DOHH2 (cell line): Measurements from ENCODE around the gene BATF.

Experiments
- H3F3A ChIP-seq: fragments of 200-600 bp; sonication (generic), shearing (Covaris generic); 2 replicates; pipeline ENCODE4 v1.6.0; 2016; ENCODE audit warnings: antibody characterized with exemption, mild to moderate bottlenecking; ENCODE audit not compliant: control insufficient read depth, insufficient read depth
- H3K27ac ChIP-seq: fragments of 200-600 bp; sonication (generic); 2 replicates; pipeline ENCODE4 v1.5.1; 2014; ENCODE audit warnings: low read depth, mild to moderate bottlenecking, low read length, moderate library complexity
- H3K27me3 ChIP-seq: fragments of 200-600 bp; sonication (generic); 2 replicates; pipeline ENCODE4 v1.6.1; 2014; ENCODE audit warnings: mild to moderate bottlenecking, low read length, mixed read lengths; ENCODE audit not compliant: control insufficient read depth
- H3K36me3 ChIP-seq: fragments of 200-600 bp; sonication (generic); 2 replicates; pipeline ENCODE4 v1.6.1; 2014; ENCODE audit warnings: mild to moderate bottlenecking, low read length, moderate library complexity, mixed read lengths; ENCODE audit not compliant: control insufficient read depth
- H3K4me1 ChIP-seq: fragments of 200-600 bp; sonication (generic); 2 replicates; pipeline ENCODE4 v1.6.1; 2014; ENCODE audit warnings: mild to moderate bottlenecking, low read length, mixed read lengths; ENCODE audit not compliant: control insufficient read depth
- H3K4me2 ChIP-seq: fragments of 200-600 bp; sonication (generic); 2 replicates; pipeline ENCODE4 v1.6.0; 2014; ENCODE audit warnings: mild to moderate bottlenecking, low read length, moderate library complexity
- H3K4me3 ChIP-seq: fragments of 200-600 bp; sonication (generic); 2 replicates; pipeline ENCODE4 v1.5.1; 2014; ENCODE audit warnings: mild to moderate bottlenecking, low read length, mixed read lengths
- H3K79me2 ChIP-seq: fragments of 200-600 bp; sonication (generic); 2 replicates; pipeline ENCODE4 v1.6.1; 2014; ENCODE audit warnings: mild to moderate bottlenecking, low read length, mixed read lengths; ENCODE audit not compliant: control insufficient read depth
- H3K9me2 ChIP-seq: fragments of 200-600 bp; sonication (generic); replicated peaks from 2 replicates; pipeline ENCODE4 v1.6.1; 2014; ENCODE audit warnings: mild to moderate bottlenecking, low read length, mixed read lengths; ENCODE audit not compliant: control insufficient read depth
- H3K9me3 ChIP-seq: fragments of 200-600 bp; sonication (generic); 2 replicates; pipeline ENCODE4 v1.6.1; 2014; ENCODE audit warnings: antibody characterized with exemption, low read length, mixed read lengths; ENCODE audit not compliant: control insufficient read depth, insufficient read depth
- H4K20me1 ChIP-seq: fragments of 200-600 bp; sonication (generic); 2 replicates; pipeline ENCODE4 v1.6.0; 2014; ENCODE audit warnings: low read depth, mild to moderate bottlenecking, antibody characterized with exemption, low read length, moderate library complexity; ENCODE audit not compliant: control insufficient read depth, insufficient read depth
- CTCF ChIP-seq: fragments of 200-600 bp; sonication (generic); IDR thresholded peaks from one replicate; pipeline ENCODE4 v1.5.1; 2014; ENCODE audit warnings: antibody characterized with exemption, mild to moderate bottlenecking, low read depth, low read length; ENCODE audit not compliant: poor library complexity, severe bottlenecking
- EZH2phosphoT487 ChIP-seq: fragments of 200-600 bp; sonication (generic); IDR thresholded peaks from 2 replicates; pipeline ENCODE4 v1.6.1; 2017; ENCODE audit warnings: borderline replicate concordance, mild to moderate bottlenecking, antibody characterized with exemption, low read length, moderate library complexity, mixed read lengths

BATF gene

GRCh38 chr14:75549169-75549568 is 26.9 kb downstream of the BATF start:
- Histone ChIP-seq H3F3A (no peaks in the 10 kb centered on the region), H3K79me2 (no peaks in the 10 kb centered on the region), H3K4me1 (no peaks in the 10 kb centered on the region), H4K20me1 (no peaks in the 10 kb centered on the region), H3K36me3 (no peaks in the 10 kb centered on the region), H3K27ac (no peak overlapping the region), H3K4me3 (no peak overlapping the region), H3K9me2 (no peaks in the 10 kb centered on the region), H3K27me3 (peaks cover 53% of the 10 kb centered on the region), H3K9me3 (no peaks in the 10 kb centered on the region), H3K4me2 (no peak overlapping the region)
- TF ChIP-seq CTCF (no peak), EZH2phosphoT487 (no peak)

GRCh38 chr14:75551021-75551420 is 28.8 kb downstream of the BATF start:
- no peaks in the 10 kb centered on the region for H3K4me1 ChIP-seq
- no peaks in the 10 kb centered on the region for H3K36me3 ChIP-seq
- H3F3A ChIP-seq: no peaks in the 10 kb centered on the region
- no peaks in the 10 kb centered on the region for H4K20me1 ChIP-seq
- H3K27me3 ChIP-seq: peaks cover 57% of the 10 kb centered on the region
- TF ChIP-seq CTCF: no peak
- peak; percentile 25; the same call in 1 of the 2 replicates for TF ChIP-seq EZH2phosphoT487
- no peak overlapping the region for H3K4me3 ChIP-seq
- no peaks in the 10 kb centered on the region for H3K9me2 ChIP-seq
- no peak overlapping the region for H3K4me2 ChIP-seq
- H3K27ac ChIP-seq: no peak overlapping the region
- H3K9me3 ChIP-seq: no peaks in the 10 kb centered on the region
- no peaks in the 10 kb centered on the region for H3K79me2 ChIP-seq

DNA sequence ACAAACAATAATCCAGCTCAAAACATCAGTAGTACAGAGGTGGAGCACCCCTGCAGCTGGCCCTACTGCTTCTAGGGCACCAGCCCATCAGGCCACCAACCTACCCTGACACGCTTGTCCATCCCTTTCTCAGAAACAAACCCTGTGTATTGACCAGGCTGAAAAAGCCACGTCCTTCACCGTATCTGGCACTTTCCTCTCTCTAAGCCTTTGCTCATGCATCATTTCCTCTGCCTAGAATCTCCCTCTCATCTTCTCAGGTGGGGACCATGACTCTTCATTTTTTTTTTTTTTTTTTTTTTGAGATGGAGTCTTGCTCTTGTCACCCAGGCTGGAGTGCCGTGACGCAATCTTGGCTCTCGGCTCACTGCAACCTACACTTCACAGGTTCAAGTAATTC is 30.9 kb downstream of the BATF start:
- no peaks in the 10 kb centered on the region for H4K20me1 ChIP-seq
- H3K36me3 ChIP-seq: no peaks in the 10 kb centered on the region
- no peak overlapping the region for H3K4me2 ChIP-seq
- no peaks in the 10 kb centered on the region for H3K79me2 ChIP-seq
- no peaks in the 10 kb centered on the region for H3K9me3 ChIP-seq
- H3K4me1 ChIP-seq: no peaks in the 10 kb centered on the region
- no peak overlapping the region for H3K27ac ChIP-seq
- H3F3A ChIP-seq: no peaks in the 10 kb centered on the region
- H3K9me2 ChIP-seq: no peaks in the 10 kb centered on the region
- H3K27me3 ChIP-seq: peaks cover 49% of the 10 kb centered on the region
- TF ChIP-seq EZH2phosphoT487: no peak
- TF ChIP-seq CTCF: no peak
- H3K4me3 ChIP-seq: no peak overlapping the region
